ENCODE measurements around the gene PLSCR4. TPM values are rescaled to one million over a fixed set of nuclear protein-coding genes. Genes with fewer than 3 reads are reported as not detected.
"Not testable (repeated sequence)": the region's sequence is repeated elsewhere in the genome, so short reads cannot be mapped to it uniquely, and the experiment has no call there.

Gene PLSCR4
- 3.7 and 4.3 TPM in 2 replicates for total RNA-seq (2014; rRNA removed; shearing (Covaris generic))
- polyA plus RNA-seq (2014; cell fraction: nucleus; rRNA removed): 2.2 and 4.1 TPM in 2 replicates

DNA sequence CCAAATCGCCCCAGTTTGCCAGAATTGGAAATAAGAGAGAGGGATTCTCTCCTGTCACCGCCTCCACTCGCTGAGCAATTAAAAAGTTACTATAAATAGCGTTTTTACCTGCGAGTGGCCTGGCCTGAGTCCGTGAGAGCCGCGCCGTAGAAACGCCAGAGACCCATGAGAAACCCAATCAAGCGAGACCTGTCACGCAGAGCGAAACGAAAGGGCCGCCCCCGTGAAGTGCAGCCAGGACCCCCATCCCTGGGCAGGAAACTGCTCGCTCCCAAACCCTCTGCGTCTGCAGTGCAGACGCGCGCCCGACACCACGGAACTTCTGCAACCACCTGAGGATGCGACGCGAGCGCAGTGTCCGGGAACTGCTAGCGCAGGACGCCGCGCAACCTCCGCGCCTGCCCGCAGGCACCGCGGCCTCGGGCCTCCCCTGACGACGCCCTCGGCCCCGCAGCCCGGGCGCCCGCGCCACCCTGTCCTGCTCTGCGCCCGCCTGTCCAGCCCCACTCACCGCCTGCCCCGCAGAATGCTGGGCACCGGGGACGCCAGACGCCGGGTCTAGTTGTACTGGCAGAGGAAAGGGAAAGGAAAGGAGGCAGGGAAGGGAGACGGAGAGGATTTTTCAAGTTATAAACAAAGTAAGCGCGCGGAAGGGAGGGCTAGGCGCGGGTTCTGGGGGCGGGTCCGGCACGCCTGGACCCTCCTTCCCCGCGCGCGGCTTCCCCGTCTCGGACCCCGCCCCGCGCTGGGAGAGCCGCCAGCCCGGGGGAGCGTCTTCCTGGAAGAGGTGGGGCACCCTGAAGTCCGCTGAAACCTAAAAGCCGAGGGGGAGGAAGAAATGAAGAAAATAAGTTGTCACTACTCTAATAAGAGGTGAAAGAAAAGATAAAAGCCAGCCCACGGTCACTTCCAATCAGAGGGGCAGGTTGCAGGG lies at the start of gene PLSCR4:
Gene PLSCR4, minus strand, starts transcription at position 657 of the 934 bp plus-strand sequence. CDS start 29,034 bp downstream, outside the sequence.
- peak; percentile 14 for DNase-seq (ENCODE audit: extremely low read depth, low read depth)

DNA sequence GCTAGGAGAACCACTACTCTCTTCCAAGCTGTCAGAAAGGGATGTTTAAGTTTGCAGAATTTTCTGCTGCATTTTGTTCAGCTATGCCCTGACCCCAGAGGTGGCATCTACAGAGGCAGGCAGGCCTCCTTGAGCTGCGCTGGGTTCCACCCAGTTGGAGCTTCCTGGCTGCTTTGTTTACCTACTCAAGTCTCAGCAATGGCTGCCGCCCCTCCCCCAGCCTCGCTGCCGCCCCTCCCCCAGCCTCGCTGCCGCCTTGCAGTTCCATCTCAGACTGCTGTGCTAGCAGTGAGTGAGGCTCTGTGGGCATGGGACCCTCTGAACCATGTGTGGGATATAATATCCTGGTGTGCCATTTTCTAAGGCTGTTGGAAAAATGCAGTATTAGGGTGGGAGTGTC lies 42.5 kb upstream of the PLSCR4 start:
- not testable (repeated sequence) for DNase-seq (ENCODE audit: extremely low read depth, low read depth)

GRCh38 chr3:146283781-146284445 lies 33.0 kb upstream of the PLSCR4 start:
- DNase-seq (ENCODE audit: extremely low read depth, low read depth): no peak

- DNase-seq (ENCODE audit: extremely low read depth, low read depth): no peak
Observed at GRCh38 chr3:146280864-146281263, 30.0 kb upstream of the PLSCR4 start.

DNA sequence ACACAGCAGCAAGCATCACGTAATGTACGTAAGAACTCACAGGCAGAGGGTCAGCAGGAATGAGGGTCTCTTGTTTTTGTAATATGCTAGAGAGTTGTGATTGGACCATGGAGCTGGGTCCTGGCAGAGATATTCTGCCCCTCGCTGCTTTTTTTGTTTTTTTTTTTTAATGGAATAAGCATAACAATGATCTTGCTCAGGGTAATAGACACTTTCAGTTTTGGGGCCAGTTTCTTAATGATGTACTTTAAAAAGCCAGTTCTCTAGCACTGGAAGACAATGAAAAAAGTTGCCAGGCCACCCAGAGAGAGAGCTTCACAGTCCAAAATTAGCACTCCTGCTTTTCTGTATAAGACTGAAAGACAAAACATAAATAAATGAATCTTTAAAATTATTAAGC lies 29.0 kb upstream of the PLSCR4 start:
- DNase-seq (ENCODE audit: extremely low read depth, low read depth): no peak

GRCh38 chr3:146279013-146279412 lies 28.1 kb upstream of the PLSCR4 start:
- no peak for DNase-seq (ENCODE audit: extremely low read depth, low read depth)

GRCh38 chr3:146277953-146278631 lies 27.2 kb upstream of the PLSCR4 start:
- no peak for DNase-seq (ENCODE audit: extremely low read depth, low read depth)

DNA sequence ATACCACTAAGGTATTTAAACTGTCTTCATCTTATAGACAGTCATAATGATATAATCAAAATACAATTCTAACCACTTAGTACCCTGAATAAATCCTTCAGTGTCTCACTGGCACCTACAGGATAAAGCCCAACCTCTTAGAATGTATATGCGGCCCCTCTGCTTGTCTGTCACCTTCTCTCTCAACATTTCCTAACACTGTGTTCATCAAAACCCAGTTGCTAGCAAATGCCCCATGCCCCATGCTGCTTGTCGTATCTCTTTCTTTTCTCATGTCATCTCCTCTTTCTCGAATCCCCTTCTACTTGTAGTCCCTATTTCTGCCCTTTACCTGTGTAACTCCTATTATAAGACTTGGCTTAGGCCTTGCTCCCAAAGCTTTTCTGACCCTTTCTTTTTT lies 24.6 kb upstream of the PLSCR4 start:
- no peak for DNase-seq (ENCODE audit: extremely low read depth, low read depth)

GRCh38 chr3:146274833-146275232 lies 23.9 kb upstream of the PLSCR4 start:
- DNase-seq (ENCODE audit: extremely low read depth, low read depth): no peak

DNA sequence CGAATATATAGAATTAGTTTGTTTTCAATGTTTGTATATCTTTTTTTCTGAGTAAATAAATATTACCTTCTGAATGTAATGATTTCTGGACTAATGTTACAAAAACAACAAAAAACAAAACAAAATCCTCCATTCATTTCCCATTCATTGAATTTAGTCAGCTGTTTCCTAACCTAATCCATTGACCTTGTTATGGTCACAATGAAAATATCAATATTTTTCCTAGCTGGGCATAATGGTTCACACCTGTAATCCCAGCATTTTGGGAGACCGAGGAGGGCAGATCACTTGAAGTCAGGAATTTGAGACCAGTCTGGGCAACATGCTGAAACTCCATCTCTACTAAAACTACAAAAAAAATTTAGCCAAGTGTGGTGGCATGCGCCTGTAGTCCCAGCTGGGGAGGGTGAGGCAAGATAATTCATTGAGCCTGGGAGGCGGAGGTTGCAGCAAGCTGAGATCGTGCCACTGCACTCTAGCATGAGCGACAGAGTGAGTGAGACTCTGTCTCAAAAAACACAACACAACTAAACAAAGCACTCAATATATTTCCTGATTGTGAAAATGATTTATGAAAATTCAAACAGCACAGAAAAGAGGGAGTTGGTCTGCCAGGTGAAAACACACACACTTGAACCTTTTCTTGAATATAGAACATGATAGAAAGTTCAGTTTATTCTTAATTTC lies 23.0 kb upstream of the PLSCR4 start:
- DNase-seq (ENCODE audit: extremely low read depth, low read depth): no peak

DNA sequence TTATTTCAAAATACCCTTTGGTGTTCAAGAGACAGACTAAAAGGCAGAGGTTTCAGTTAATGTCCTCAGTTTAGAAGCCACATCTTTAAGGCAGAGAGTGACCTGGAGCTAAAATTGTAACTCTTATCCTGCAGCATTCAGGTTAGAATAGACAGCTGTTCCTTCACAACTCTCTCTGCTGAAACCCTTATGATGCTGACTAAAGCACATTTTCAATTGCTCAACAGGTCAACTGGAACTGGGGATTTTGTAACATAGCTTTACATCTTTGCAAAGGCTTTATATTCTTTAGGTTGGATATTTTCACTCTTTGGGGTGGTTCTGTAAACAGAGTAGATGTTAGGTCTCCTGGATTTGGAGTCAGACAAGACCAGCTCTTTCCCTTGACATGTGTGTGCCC lies 20.3 kb upstream of the PLSCR4 start:
- no peak for DNase-seq (ENCODE audit: extremely low read depth, low read depth)

GRCh38 chr3:146269271-146269670 lies 18.4 kb upstream of the PLSCR4 start:
- no peak for DNase-seq (ENCODE audit: extremely low read depth, low read depth)

- DNase-seq (ENCODE audit: extremely low read depth, low read depth): no peak
Observed at GRCh38 chr3:146268535-146269219, 17.8 kb upstream of the PLSCR4 start.

- DNase-seq (ENCODE audit: extremely low read depth, low read depth): no peak
Observed at GRCh38 chr3:146265720-146266119, 14.8 kb upstream of the PLSCR4 start.

DNA sequence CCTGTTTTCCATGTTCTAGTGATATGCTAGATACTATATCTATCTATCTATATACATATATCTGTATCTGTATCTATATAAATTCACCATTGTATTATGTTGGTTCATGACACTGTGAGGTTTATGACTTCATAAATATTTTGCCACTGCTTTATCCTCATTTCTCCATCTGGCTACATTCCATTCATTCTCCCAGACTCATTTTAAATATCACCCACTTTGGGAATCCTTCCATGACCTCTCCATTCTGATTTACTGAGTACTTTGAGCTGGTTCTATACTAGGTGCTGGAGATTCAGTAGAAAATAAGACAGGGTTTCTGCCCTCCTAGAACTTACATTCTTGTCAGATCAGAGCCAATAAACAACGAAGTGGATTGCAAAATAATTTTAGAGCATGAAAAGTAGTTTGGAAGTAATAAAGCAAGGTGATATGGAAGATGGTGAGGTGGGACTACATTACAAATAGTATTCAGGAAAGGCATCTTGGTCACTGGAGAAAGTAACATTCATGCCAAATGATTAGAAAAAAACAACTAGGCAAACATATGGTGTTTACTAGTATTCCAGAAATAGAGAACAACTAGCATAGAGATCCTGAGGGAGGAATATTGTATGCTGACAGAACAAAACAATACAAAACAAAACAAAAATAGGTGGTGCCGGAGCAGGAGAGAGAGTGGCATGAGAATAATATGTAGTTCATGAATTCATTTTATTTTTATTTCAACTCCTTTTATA lies 11.6 kb upstream of the PLSCR4 start:
- DNase-seq (ENCODE audit: extremely low read depth, low read depth): no peak

DNA sequence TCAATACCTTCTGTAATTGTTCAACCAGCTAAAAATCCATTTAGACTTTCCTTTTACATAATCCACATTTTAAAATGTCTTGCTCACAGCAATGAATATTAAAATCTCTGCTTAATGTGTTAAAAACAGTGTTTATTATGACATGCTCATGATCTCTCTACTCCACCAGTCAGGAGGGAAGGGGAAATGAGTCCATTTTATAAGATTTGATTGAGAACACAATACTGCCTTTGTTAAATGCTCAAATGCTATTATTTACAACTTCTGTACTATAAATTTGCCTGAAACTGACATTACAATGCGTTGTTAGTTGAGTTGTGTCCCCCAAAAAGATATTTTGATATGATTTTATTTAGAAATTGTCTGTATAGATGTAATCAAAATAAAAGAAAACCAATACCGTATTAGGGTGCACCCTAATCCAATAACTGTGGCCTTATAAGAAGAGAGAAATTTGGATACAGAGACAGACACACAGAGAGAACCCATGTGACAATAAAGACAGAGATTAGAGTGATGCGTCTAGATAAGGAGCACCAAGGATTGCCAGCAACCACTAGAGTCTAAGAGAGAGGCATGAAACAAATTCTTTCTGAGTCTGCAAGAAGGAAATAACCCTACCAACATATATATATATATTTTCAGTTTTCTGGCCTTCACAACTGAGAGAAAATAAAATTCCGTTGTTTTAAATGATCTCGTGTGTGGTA lies 9.1 kb upstream of the PLSCR4 start:
- DNase-seq (ENCODE audit: extremely low read depth, low read depth): no peak

DNA sequence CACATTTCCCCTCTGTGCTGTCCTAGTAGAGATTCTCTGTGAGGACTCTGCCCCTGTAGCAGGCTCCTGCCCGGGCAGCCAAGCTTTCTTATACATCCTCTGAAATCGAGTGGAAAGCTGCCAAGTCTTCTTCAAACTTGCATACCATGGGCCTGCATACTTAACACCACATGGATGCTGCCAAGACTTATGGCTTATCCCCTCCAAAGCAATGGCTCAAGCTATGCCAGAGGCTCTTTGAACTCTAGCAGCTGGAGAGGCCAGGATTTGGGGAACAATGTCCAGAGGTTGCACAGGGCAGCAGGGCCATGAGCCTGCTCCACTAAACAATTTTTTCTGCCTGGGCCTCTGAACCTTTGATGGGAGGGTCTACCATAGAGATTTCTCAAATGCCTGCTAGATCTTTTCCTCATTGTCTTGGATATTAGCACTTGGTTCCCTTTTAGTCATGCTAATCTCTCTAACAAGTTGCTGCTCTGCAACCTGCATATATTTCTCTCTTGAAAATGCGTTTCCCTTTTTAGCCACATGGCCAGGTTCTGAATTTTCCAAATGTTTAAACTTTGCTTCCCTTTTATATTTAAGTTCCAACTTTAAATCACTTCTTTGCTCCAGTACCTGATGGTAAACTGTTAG lies 6.1 kb upstream of the PLSCR4 start:
- no peak for DNase-seq (ENCODE audit: extremely low read depth, low read depth)

- not testable (repeated sequence) for DNase-seq (ENCODE audit: extremely low read depth, low read depth)
Observed at GRCh38 chr3:146252445-146252844, 1.5 kb upstream of the PLSCR4 start.

Measured in NCI-H460 (cell line).